Stimulated activated naive CD8-positive, alpha-beta T cell treated with anti-CD3 and anti-CD28 coated beads, Interleukin-15, amount 100 ng/mL, for 72 hours (primary cell): ENCODE data around the gene PSTPIP1.
A peak's percentile ranks its signal among the peaks of the same experiment; 100 is the strongest.

ENCODE experiments used
- ATAC-seq: fragments of 150-1000 bp; cut with Tn5 transposase; 2 replicates; pipeline ENCODE4 v1.10.0; 2021; ENCODE audit warnings: mild to moderate bottlenecking, moderate library complexity
- DNase-seq, 2 donors: peaks; one replicate each; pipeline ENCODE4 v3.0.0; 2021 to 2022
- H3K27ac Mint-ChIP-seq, 2 donors: one replicate each; pipeline ENCODE4 v1.8.0; 2022; ENCODE audit warnings: mild to moderate bottlenecking in 2 of 2, mixed read lengths in 2 of 2, moderate library complexity in 2 of 2
- H3K27me3 Mint-ChIP-seq: one replicate; pipeline ENCODE4 v1.8.0; 2022; ENCODE audit warnings: mixed read lengths
- H3K4me1 Mint-ChIP-seq: one replicate; pipeline ENCODE4 v1.8.0; 2022; ENCODE audit warnings: mild to moderate bottlenecking, mixed read lengths
- H3K4me3 Mint-ChIP-seq, 2 donors: one replicate each; pipeline ENCODE4 v1.8.0; 2022; ENCODE audit warnings: mild to moderate bottlenecking in 2 of 2, mixed read lengths in 2 of 2, moderate library complexity in 1 of 2
- H3K9me3 Mint-ChIP-seq, 2 donors: one replicate each; pipeline ENCODE4 v1.8.0; 2022; ENCODE audit warnings: mixed read lengths in 2 of 2

PSTPIP1 gene

GRCh38 chr15:77026501-77027110 lies 31.7 kb downstream of the PSTPIP1 start:
- no peaks in the 10 kb centered on the region for H3K9me3 Mint-ChIP-seq
- peak overlapping the region; percentile 76 to 85 for H3K27ac Mint-ChIP-seq
- H3K27me3 Mint-ChIP-seq, result no peaks in the 10 kb centered on the region

GRCh38 chr15:77027111-77027696 lies 32.3 kb downstream of the PSTPIP1 start:
- ATAC-seq, result no peak
- Mint-ChIP-seq H3K4me3 (no peak overlapping the region), H3K27me3 (no peaks in the 10 kb centered on the region), H3K9me3 (no peaks in the 10 kb centered on the region), H3K4me1 (peaks cover 57% of the 10 kb centered on the region), H3K27ac (peak overlapping the region; percentile 76 to 85)
- DNase-seq, result peak in 1 of 2 donors; percentile 0

More at GRCh38 chr15:77026501-77027110, 31.7 kb downstream of the PSTPIP1 start:
- Mint-ChIP-seq H3K4me1 (peaks cover 59% of the 10 kb centered on the region), H3K4me3 (no peak overlapping the region)
- ATAC-seq, result no peak
- DNase-seq, result no peak

GRCh38 chr15:77027697-77028450 lies 32.9 kb downstream of the PSTPIP1 start:
- DNase-seq (peak; percentile 0 to 7), ATAC-seq (no peak)
- Mint-ChIP-seq H3K27me3 (no peaks in the 10 kb centered on the region), H3K4me1 (peaks cover 50% of the 10 kb centered on the region), H3K4me3 (no peak overlapping the region), H3K27ac (peak overlapping the region in 1 of 2 donors; percentile 71), H3K9me3 (no peaks in the 10 kb centered on the region)

GRCh38 chr15:77028451-77029165 lies 33.7 kb downstream of the PSTPIP1 start:
- peak in 1 of 2 donors; percentile 7 for DNase-seq
- ATAC-seq, result no peak
- Mint-ChIP-seq H3K9me3 (no peaks in the 10 kb centered on the region), H3K27me3 (no peaks in the 10 kb centered on the region), H3K4me1 (peaks cover 43% of the 10 kb centered on the region), H3K4me3 (no peak overlapping the region), H3K27ac (no peak overlapping the region)

- Mint-ChIP-seq H3K27ac (peak overlapping the region in 1 of 2 donors; percentile 57), H3K4me3 (no peak overlapping the region), H3K27me3 (no peaks in the 10 kb centered on the region), H3K4me1 (peaks cover 36% of the 10 kb centered on the region), H3K9me3 (no peaks in the 10 kb centered on the region)
- peak; percentile 0 to 9 for DNase-seq
- no peak for ATAC-seq
Measured at GRCh38 chr15:77029166-77030047, 34.5 kb downstream of the PSTPIP1 start.

GRCh38 chr15:77030048-77030927 lies 35.4 kb downstream of the PSTPIP1 start:
- DNase-seq (peak; percentile 0 to 7), ATAC-seq (no peak)
- Mint-ChIP-seq H3K9me3 (no peaks in the 10 kb centered on the region), H3K4me3 (peak overlapping the region in 1 of 2 donors; percentile 18), H3K27me3 (no peaks in the 10 kb centered on the region), H3K27ac (peak overlapping the region in 1 of 2 donors; percentile 80), H3K4me1 (peaks cover 41% of the 10 kb centered on the region)

GRCh38 chr15:77030928-77031375 lies 36.0 kb downstream of the PSTPIP1 start:
- Mint-ChIP-seq H3K27ac (peak overlapping the region; percentile 33 to 63), H3K27me3 (no peaks in the 10 kb centered on the region), H3K4me3 (no peak overlapping the region), H3K4me1 (peaks cover 41% of the 10 kb centered on the region), H3K9me3 (no peaks in the 10 kb centered on the region)
- ATAC-seq, result no peak
- DNase-seq, result peak; percentile 0 to 8

GRCh38 chr15:77031376-77032050 lies 36.6 kb downstream of the PSTPIP1 start:
- no peaks in the 10 kb centered on the region for H3K9me3 Mint-ChIP-seq
- no peak overlapping the region for H3K4me3 Mint-ChIP-seq
- no peaks in the 10 kb centered on the region for H3K27me3 Mint-ChIP-seq
- peaks cover 43% of the 10 kb centered on the region for H3K4me1 Mint-ChIP-seq
- peak overlapping the region; percentile 63 to 85 for H3K27ac Mint-ChIP-seq
- peak; percentile 1 to 34 for DNase-seq
- ATAC-seq, result peak; percentile 61

- ATAC-seq (no peak), DNase-seq (peak; percentile 0 to 8)
- Mint-ChIP-seq H3K9me3 (peaks cover 0 to 2% of the 10 kb centered on the region in 2 donors), H3K4me3 (no peak overlapping the region), H3K27ac (peak overlapping the region; percentile 54 to 85), H3K4me1 (peaks cover 48% of the 10 kb centered on the region), H3K27me3 (no peaks in the 10 kb centered on the region)
Measured at GRCh38 chr15:77032052-77032646, 37.2 kb downstream of the PSTPIP1 start.

- Mint-ChIP-seq H3K9me3 (peaks cover 0 to 8% of the 10 kb centered on the region in 2 donors), H3K27ac (peak overlapping the region in 1 of 2 donors; percentile 71), H3K27me3 (no peaks in the 10 kb centered on the region), H3K4me3 (no peak overlapping the region), H3K4me1 (peaks cover 55% of the 10 kb centered on the region)
- ATAC-seq (no peak), DNase-seq (peak; percentile 0 to 6)
Measured at GRCh38 chr15:77032647-77033416, 37.9 kb downstream of the PSTPIP1 start.

- ATAC-seq (no peak), DNase-seq (no peak)
- H3K27ac Mint-ChIP-seq, result peak overlapping the region in 1 of 2 donors; percentile 92
- no peaks in the 10 kb centered on the region for H3K27me3 Mint-ChIP-seq
- peaks cover 57% of the 10 kb centered on the region for H3K4me1 Mint-ChIP-seq
- H3K4me3 Mint-ChIP-seq, result no peak overlapping the region
- peaks cover 0 to 8% of the 10 kb centered on the region in 2 donors for H3K9me3 Mint-ChIP-seq
Measured at GRCh38 chr15:77033417-77033728, 38.4 kb downstream of the PSTPIP1 start.

- no peak overlapping the region for H3K4me3 Mint-ChIP-seq
- peak overlapping the region; percentile 91 to 92 for H3K27ac Mint-ChIP-seq
- DNase-seq (peak; percentile 1 to 9), ATAC-seq (no peak)
- no peaks in the 10 kb centered on the region for H3K27me3 Mint-ChIP-seq
- H3K9me3 Mint-ChIP-seq, result peaks cover 0 to 8% of the 10 kb centered on the region in 2 donors
- H3K4me1 Mint-ChIP-seq, result peaks cover 57% of the 10 kb centered on the region
Measured at GRCh38 chr15:77033729-77034671, 39.1 kb downstream of the PSTPIP1 start.
